ENCODE results near the gene GRIN3B.
"Not testable (repeated sequence)": the region's sequence is repeated elsewhere in the genome, so short reads cannot be mapped to it uniquely, and the experiment has no call there.

DNA sequence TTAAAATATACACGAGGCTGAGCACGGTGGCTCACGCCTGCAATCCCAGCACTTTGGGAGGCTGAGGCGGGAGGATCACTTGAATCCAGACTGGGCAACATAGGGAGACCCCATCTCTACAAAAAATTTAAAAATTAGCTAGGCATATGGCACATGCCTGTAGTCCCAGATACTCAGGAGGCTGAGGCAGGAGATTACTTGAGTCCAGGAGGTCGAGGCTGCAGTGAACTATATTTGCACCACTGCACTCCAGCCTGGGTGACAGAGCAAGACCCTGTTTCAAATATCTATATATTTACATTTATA is 23.6 kb downstream of the GRIN3B start:
- not testable (repeated sequence) for TF ChIP-seq MXI1 (IDR thresholded peaks at IDR 0.05; ENCODE audit: low read depth, low read length); GABPA (IDR thresholded peaks at IDR 0.05; ENCODE audit: low read depth); TEAD4 (IDR thresholded peaks at IDR 0.05; ENCODE audit: borderline replicate concordance, insufficient read depth); SMC3 (IDR thresholded peaks at IDR 0.05; ENCODE audit: low read depth, low read length); EZH2phosphoT487 (IDR thresholded peaks at IDR 0.05; ENCODE audit: borderline replicate concordance, low read depth); EP300 (IDR thresholded peaks at IDR 0.05; ENCODE audit: borderline replicate concordance in 1 of 2, low read depth in 1 of 2, low read length in 1 of 2); POLR2AphosphoS5 (IDR thresholded peaks at IDR 0.05; ENCODE audit: low read depth, low read length); RXRA (IDR thresholded peaks at IDR 0.05; ENCODE audit: borderline replicate concordance, low read depth)
- TF ChIP-seq, protein P1, sequence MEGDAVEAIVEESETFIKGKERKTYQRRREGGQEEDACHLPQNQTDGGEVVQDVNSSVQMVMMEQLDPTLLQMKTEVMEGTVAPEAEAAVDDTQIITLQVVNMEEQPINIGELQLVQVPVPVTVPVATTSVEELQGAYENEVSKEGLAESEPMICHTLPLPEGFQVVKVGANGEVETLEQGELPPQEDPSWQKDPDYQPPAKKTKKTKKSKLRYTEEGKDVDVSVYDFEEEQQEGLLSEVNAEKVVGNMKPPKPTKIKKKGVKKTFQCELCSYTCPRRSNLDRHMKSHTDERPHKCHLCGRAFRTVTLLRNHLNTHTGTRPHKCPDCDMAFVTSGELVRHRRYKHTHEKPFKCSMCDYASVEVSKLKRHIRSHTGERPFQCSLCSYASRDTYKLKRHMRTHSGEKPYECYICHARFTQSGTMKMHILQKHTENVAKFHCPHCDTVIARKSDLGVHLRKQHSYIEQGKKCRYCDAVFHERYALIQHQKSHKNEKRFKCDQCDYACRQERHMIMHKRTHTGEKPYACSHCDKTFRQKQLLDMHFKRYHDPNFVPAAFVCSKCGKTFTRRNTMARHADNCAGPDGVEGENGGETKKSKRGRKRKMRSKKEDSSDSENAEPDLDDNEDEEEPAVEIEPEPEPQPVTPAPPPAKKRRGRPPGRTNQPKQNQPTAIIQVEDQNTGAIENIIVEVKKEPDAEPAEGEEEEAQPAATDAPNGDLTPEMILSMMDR (IDR thresholded peaks at IDR 0.05) = not testable (repeated sequence)
- TF ChIP-seq, protein P2, sequence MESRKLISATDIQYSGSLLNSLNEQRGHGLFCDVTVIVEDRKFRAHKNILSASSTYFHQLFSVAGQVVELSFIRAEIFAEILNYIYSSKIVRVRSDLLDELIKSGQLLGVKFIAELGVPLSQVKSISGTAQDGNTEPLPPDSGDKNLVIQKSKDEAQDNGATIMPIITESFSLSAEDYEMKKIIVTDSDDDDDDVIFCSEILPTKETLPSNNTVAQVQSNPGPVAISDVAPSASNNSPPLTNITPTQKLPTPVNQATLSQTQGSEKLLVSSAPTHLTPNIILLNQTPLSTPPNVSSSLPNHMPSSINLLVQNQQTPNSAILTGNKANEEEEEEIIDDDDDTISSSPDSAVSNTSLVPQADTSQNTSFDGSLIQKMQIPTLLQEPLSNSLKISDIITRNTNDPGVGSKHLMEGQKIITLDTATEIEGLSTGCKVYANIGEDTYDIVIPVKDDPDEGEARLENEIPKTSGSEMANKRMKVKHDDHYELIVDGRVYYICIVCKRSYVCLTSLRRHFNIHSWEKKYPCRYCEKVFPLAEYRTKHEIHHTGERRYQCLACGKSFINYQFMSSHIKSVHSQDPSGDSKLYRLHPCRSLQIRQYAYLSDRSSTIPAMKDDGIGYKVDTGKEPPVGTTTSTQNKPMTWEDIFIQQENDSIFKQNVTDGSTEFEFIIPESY (IDR thresholded peaks at IDR 0.05; ENCODE audit: borderline replicate concordance, low read depth) = not testable (repeated sequence)
- TF ChIP-seq, protein P3, sequence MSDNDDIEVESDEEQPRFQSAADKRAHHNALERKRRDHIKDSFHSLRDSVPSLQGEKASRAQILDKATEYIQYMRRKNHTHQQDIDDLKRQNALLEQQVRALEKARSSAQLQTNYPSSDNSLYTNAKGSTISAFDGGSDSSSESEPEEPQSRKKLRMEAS (IDR thresholded peaks at IDR 0.05; ENCODE audit: low read depth) = not testable (repeated sequence)
